DND-41 (cell line): ENCODE results near the gene NRXN3.

Experiments used
- EZH2 ChIP-seq: IDR thresholded peaks from 3 replicates; pipeline ENCODE4 v1.6.1; 2012; ENCODE audit warnings: borderline replicate concordance, low read depth, mild to moderate bottlenecking, moderate library complexity, low read length, inconsistent platforms; ENCODE audit not compliant: severe bottlenecking
- TF ChIP-seq, protein P1 (sequence below): IDR thresholded peaks from 2 replicates; pipeline ENCODE4 v1.5.1; 2012; ENCODE audit warnings: borderline replicate concordance, low read length, moderate library complexity, mild to moderate bottlenecking; ENCODE audit not compliant: poor library complexity, severe bottlenecking; ENCODE audit errors: extremely low read depth

DNA sequence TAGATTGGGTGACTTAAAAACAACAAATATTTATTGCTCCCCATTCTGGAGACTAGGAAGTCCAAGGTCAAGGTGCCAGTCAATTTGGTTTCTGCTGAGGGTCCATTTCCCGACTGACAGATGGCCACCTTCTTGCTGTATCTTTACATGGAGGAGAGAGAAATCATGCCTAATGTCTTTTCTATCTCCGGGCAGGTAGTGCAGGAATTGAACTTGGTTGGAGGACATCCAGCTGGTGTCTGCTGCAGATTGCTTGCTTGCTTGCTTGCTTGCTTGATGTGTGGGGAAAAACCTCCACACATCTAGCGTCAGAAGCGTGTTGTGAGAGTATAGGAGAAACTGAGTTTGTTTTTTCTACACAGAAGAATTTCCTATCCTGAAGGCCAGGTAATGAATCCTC is 1479.7 kb downstream of the NRXN3 start:
- TF ChIP-seq, protein P1, sequence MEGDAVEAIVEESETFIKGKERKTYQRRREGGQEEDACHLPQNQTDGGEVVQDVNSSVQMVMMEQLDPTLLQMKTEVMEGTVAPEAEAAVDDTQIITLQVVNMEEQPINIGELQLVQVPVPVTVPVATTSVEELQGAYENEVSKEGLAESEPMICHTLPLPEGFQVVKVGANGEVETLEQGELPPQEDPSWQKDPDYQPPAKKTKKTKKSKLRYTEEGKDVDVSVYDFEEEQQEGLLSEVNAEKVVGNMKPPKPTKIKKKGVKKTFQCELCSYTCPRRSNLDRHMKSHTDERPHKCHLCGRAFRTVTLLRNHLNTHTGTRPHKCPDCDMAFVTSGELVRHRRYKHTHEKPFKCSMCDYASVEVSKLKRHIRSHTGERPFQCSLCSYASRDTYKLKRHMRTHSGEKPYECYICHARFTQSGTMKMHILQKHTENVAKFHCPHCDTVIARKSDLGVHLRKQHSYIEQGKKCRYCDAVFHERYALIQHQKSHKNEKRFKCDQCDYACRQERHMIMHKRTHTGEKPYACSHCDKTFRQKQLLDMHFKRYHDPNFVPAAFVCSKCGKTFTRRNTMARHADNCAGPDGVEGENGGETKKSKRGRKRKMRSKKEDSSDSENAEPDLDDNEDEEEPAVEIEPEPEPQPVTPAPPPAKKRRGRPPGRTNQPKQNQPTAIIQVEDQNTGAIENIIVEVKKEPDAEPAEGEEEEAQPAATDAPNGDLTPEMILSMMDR: no peak
- no peak for TF ChIP-seq EZH2
